CD14-positive monocyte (primary cell): Measurements from ENCODE around the gene HECW1. TPM values are rescaled to one million over a fixed set of nuclear protein-coding genes. Genes with fewer than 3 reads are reported as not detected.

Source experiments
- DNase-seq, 3 donors: peaks; one replicate each; pipeline ENCODE4 v3.0.0-alpha.2; 2011 to 2022
- H2AFZ ChIP-seq: 2 replicates; pipeline ENCODE4 v1.6.0; 2012; ENCODE audit warnings: mild to moderate bottlenecking, low read depth, low read length, inconsistent platforms; ENCODE audit not compliant: insufficient read depth, poor library complexity, severe bottlenecking
- H3K27ac ChIP-seq, 2 donors: 1 replicate in 1 of 2; 2 replicates in 1 of 2; pipeline ENCODE4 v1.5.1; 2012 to 2013; ENCODE audit warnings: low read length in 2 of 2, control low read depth in 1 of 2, inconsistent platforms in 1 of 2, low read depth in 1 of 2, mild to moderate bottlenecking in 1 of 2
- H3K27me3 ChIP-seq, 2 donors: one replicate each; pipeline versions ENCODE4 v1.6.0 to v1.6.1; 2011 to 2013; ENCODE audit warnings: low read length in 2 of 2; ENCODE audit not compliant: control insufficient read depth in 2 of 2, insufficient read depth in 2 of 2
- H3K36me3 ChIP-seq, 2 donors: replicated peaks in 1 of 2; 1 replicate in 1 of 2; 2 replicates in 1 of 2; pipeline versions ENCODE4 v1.5.1 to v1.6.1; 2012 to 2013; ENCODE audit warnings: low read length in 2 of 2, control low read depth in 1 of 2, inconsistent platforms in 1 of 2, mild to moderate bottlenecking in 1 of 2; ENCODE audit not compliant: insufficient read depth in 2 of 2, control insufficient read depth in 1 of 2
- H3K4me1 ChIP-seq, 2 donors: 1 replicate in 1 of 2; 2 replicates in 1 of 2; pipeline versions ENCODE4 v1.5.1 to v1.6.1; 2012 to 2013; ENCODE audit warnings: low read length in 2 of 2, control low read depth in 1 of 2, inconsistent platforms in 1 of 2, mild to moderate bottlenecking in 1 of 2, moderate library complexity in 1 of 2; ENCODE audit not compliant: insufficient read depth in 2 of 2, control insufficient read depth in 1 of 2
- H3K4me2 ChIP-seq: replicated peaks from 2 replicates; pipeline ENCODE3; 2012; ENCODE audit warnings: low read length, moderate library complexity, mild to moderate bottlenecking; ENCODE audit not compliant: poor library complexity, severe bottlenecking; ENCODE audit errors: extremely low read depth
- H3K4me3 ChIP-seq, 3 experiments: fragments of 200-600 bp in 1 of 3; sonication (generic) in 1 of 3; replicated peaks in 1 of 3; 1 replicate in 2 of 3; 2 replicates in 1 of 3; pipeline ENCODE4 v1.5.1; 2011 to 2013; ENCODE audit warnings: low read length in 3 of 3, mild to moderate bottlenecking in 3 of 3, control low read depth in 2 of 3, low read depth in 2 of 3, inconsistent platforms in 1 of 3, moderate library complexity in 1 of 3
- H3K79me2 ChIP-seq: 2 replicates; pipeline ENCODE4 v1.6.0; 2012; ENCODE audit warnings: mild to moderate bottlenecking, control low read depth, inconsistent platforms, low read length, moderate library complexity; ENCODE audit not compliant: insufficient read depth
- H3K9ac ChIP-seq: 2 replicates; pipeline ENCODE4 v1.6.0; 2017; ENCODE audit warnings: low read length, mild to moderate bottlenecking; ENCODE audit not compliant: insufficient read depth, poor library complexity, severe bottlenecking
- H3K9me3 ChIP-seq, 2 donors: replicated peaks in 1 of 2; 1 replicate in 1 of 2; 2 replicates in 1 of 2; pipeline versions ENCODE4 v1.5.1 to v1.6.1; 2012 to 2013; ENCODE audit warnings: low read length in 2 of 2, control low read depth in 1 of 2; ENCODE audit not compliant: control insufficient read depth in 1 of 2, insufficient read depth in 1 of 2
- H4K20me1 ChIP-seq: 2 replicates; pipeline ENCODE4 v1.6.0; 2012; ENCODE audit warnings: mild to moderate bottlenecking, low read length, control low read depth, moderate library complexity; ENCODE audit not compliant: insufficient read depth
- H3K27ac Mint-ChIP-seq, 7 donors: one replicate each; pipeline ENCODE4 v1.8.0; 2020; ENCODE audit warnings: mild to moderate bottlenecking in 7 of 7, mixed read lengths in 7 of 7, moderate library complexity in 6 of 7, inconsistent platforms in 2 of 7
- H3K27me3 Mint-ChIP-seq, 3 donors: one replicate each; pipeline ENCODE4 v1.8.0; 2021 to 2022; ENCODE audit warnings: low read depth in 3 of 3, mild to moderate bottlenecking in 3 of 3, mixed read lengths in 3 of 3, moderate library complexity in 3 of 3, inconsistent platforms in 1 of 3
- H3K36me3 Mint-ChIP-seq, 2 donors: one replicate each; pipeline ENCODE4 v1.8.0; 2020; ENCODE audit warnings: mixed read lengths in 2 of 2, inconsistent platforms in 1 of 2, mild to moderate bottlenecking in 1 of 2
- H3K4me1 Mint-ChIP-seq: one replicate; pipeline ENCODE4 v1.8.0; 2020; ENCODE audit warnings: mild to moderate bottlenecking, mixed read lengths
- H3K4me3 Mint-ChIP-seq, 2 donors: one replicate each; pipeline ENCODE4 v1.8.0; 2020; ENCODE audit warnings: mild to moderate bottlenecking in 2 of 2, mixed read lengths in 2 of 2, moderate library complexity in 1 of 2
- H3K9me3 Mint-ChIP-seq, 7 donors: one replicate each; pipeline ENCODE4 v1.8.0; 2020 to 2022; ENCODE audit warnings: mixed read lengths in 7 of 7, mild to moderate bottlenecking in 6 of 7, moderate library complexity in 6 of 7, inconsistent platforms in 2 of 7
- WGBS: methylation state at CpG from one replicate; pipeline ENCODE4 v1.1.5; 2013; ENCODE audit warnings: missing lambda C conversion rate; ENCODE audit not compliant: insufficient coverage; 5-methylcytosine and 5-hydroxymethylcytosine counted together
- intact Hi-C, 2 donors: fragments of 100-400 bp; cut with micrococcal nuclease; formaldehyde crosslinking; loops; one replicate each; pipeline versions ENCODE4 v1.15.0 to v1.15.1; 2023
- polyA plus RNA-seq, 3 donors: library from polyadenylated mRNA; depleted of rRNA in 1 of 3; unstranded in 2 of 3; stranded (reverse) in 1 of 3; fragments of 300-500 nt in 2 of 3; fragments of >200 nt in 1 of 3; fragmentation: Illumina TruSeq in 2 of 3; gene quantifications; 1 replicate in 2 of 3; 2 replicates in 1 of 3; pipeline ENCODE4 v1.2.3, GENCODE V29; 2012 to 2021
- TF ChIP-seq, protein P1 (sequence below): fragments of 200-600 bp; IDR thresholded peaks from one replicate; pipeline ENCODE4 v1.8.0; 2022; ENCODE audit warnings: antibody characterized with exemption, mild to moderate bottlenecking

Gene HECW1
- polyA plus RNA-seq, 3 donors, result not detected

DNA sequence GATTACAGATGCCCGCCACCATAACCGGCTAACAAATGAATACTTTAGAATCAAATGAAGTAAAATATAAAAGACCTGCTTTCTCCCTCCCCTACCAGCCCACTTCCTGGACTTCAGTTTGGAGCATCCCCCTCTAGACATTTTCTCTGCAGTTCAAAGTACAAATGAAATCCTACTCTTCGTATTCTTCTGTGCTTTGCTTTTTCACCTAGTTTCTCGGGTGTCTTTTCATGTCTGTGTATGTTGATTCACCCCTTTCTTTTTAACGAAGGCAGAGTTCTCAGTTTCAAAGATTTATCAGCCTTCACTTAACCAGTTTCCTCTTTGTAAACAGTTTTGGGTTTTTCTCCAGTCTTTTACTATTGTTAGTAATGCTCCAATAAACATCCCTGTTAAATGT, 324.6 kb downstream of the HECW1 start:
- no peak overlapping the region for H3K27ac ChIP-seq
- peaks cover 2 to 4% (median 3%) of the 10 kb centered on the region in 3 donors for H3K27me3 Mint-ChIP-seq
- no peaks in the 10 kb centered on the region for H3K9me3 ChIP-seq
- no peaks in the 10 kb centered on the region for H3K36me3 ChIP-seq
- no peak for DNase-seq
- H3K9ac ChIP-seq, result no peak overlapping the region
- no peak overlapping the region for H2AFZ ChIP-seq
- no peak overlapping the region for H3K4me2 ChIP-seq
- H3K4me3 Mint-ChIP-seq, result no peak overlapping the region
- no peak overlapping the region for H3K27ac Mint-ChIP-seq
- no peak overlapping the region for H3K4me3 ChIP-seq
- H3K4me1 Mint-ChIP-seq, result no peaks in the 10 kb centered on the region
- intact Hi-C loops, result loop anchor here in 1 of 2 donors (5.0 kb wide), 1 partner anchor 1495 kb away; no protein-coding TSS in a partner anchor
- no peaks in the 10 kb centered on the region for H3K27me3 ChIP-seq
- H3K36me3 Mint-ChIP-seq, result no peaks in the 10 kb centered on the region
- no peaks in the 10 kb centered on the region for H3K9me3 Mint-ChIP-seq
- H3K79me2 ChIP-seq, result no peaks in the 10 kb centered on the region
- TF ChIP-seq, protein P1, sequence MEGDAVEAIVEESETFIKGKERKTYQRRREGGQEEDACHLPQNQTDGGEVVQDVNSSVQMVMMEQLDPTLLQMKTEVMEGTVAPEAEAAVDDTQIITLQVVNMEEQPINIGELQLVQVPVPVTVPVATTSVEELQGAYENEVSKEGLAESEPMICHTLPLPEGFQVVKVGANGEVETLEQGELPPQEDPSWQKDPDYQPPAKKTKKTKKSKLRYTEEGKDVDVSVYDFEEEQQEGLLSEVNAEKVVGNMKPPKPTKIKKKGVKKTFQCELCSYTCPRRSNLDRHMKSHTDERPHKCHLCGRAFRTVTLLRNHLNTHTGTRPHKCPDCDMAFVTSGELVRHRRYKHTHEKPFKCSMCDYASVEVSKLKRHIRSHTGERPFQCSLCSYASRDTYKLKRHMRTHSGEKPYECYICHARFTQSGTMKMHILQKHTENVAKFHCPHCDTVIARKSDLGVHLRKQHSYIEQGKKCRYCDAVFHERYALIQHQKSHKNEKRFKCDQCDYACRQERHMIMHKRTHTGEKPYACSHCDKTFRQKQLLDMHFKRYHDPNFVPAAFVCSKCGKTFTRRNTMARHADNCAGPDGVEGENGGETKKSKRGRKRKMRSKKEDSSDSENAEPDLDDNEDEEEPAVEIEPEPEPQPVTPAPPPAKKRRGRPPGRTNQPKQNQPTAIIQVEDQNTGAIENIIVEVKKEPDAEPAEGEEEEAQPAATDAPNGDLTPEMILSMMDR, result no peak
- H4K20me1 ChIP-seq, result no peaks in the 10 kb centered on the region
- no peaks in the 10 kb centered on the region for H3K4me1 ChIP-seq
- no CpG with 5 or more reads among the region's 5 CpGs for WGBS

DNA sequence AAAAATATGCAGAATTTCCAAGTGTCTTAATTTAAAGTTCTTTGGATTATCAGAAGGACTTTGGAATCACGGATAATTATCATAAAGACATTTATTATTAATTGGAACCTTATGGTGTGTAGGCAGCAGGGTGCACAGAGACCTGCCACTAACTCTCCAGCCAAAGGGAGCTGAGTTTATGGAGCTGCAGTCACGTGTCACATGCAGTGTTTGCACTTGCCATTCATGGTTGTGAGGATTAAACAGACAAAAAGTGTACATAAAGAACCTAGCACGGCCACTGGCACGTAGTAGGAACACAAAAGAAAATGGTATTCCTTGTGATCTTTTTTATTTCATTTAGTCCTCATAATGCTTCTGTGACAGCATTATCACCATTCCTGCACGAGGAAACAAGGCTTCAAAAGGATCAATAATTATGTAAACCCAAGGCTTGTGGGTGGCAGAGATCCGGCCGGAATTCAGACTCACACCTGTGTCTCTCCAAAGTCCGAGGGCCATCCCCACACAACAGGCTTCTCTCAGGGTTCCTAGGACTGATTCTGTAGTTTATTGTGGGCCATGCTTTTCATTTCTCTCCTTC, 326.5 kb downstream of the HECW1 start:
- no peaks in the 10 kb centered on the region for H3K4me1 ChIP-seq
- H4K20me1 ChIP-seq, result no peaks in the 10 kb centered on the region
- H3K4me3 Mint-ChIP-seq, result no peak overlapping the region
- no peaks in the 10 kb centered on the region for H3K9me3 Mint-ChIP-seq
- WGBS, result 88% methylated on average over 3 of the region's 8 CpGs
- no peak for DNase-seq
- no peak overlapping the region for H3K4me2 ChIP-seq
- intact Hi-C loops, result loop anchor here in 1 of 2 donors (5.0 kb wide), 1 partner anchor 1497 kb away; no protein-coding TSS in a partner anchor
- H3K79me2 ChIP-seq, result no peaks in the 10 kb centered on the region
- no peak overlapping the region for H3K4me3 ChIP-seq
- no peaks in the 10 kb centered on the region for H3K9me3 ChIP-seq
- TF ChIP-seq, protein P1, result no peak
- H3K9ac ChIP-seq, result no peak overlapping the region
- H3K36me3 Mint-ChIP-seq, result no peaks in the 10 kb centered on the region
- no peak overlapping the region for H2AFZ ChIP-seq
- H3K27ac ChIP-seq, result no peak overlapping the region
- H3K27ac Mint-ChIP-seq, result no peak overlapping the region
- H3K36me3 ChIP-seq, result no peaks in the 10 kb centered on the region
- no peaks in the 10 kb centered on the region for H3K4me1 Mint-ChIP-seq
- no peaks in the 10 kb centered on the region for H3K27me3 ChIP-seq
- H3K27me3 Mint-ChIP-seq, result peaks cover 3 to 5% (median 4%) of the 10 kb centered on the region in 3 donors
